ENCODE measurements around the gene STC2. TPM values are rescaled to one million over a fixed set of nuclear protein-coding genes. Genes with fewer than 3 reads are reported as not detected.

The STC2 gene
- total RNA-seq, 1 donor from 2014 or later = 49.4 TPM

DNA sequence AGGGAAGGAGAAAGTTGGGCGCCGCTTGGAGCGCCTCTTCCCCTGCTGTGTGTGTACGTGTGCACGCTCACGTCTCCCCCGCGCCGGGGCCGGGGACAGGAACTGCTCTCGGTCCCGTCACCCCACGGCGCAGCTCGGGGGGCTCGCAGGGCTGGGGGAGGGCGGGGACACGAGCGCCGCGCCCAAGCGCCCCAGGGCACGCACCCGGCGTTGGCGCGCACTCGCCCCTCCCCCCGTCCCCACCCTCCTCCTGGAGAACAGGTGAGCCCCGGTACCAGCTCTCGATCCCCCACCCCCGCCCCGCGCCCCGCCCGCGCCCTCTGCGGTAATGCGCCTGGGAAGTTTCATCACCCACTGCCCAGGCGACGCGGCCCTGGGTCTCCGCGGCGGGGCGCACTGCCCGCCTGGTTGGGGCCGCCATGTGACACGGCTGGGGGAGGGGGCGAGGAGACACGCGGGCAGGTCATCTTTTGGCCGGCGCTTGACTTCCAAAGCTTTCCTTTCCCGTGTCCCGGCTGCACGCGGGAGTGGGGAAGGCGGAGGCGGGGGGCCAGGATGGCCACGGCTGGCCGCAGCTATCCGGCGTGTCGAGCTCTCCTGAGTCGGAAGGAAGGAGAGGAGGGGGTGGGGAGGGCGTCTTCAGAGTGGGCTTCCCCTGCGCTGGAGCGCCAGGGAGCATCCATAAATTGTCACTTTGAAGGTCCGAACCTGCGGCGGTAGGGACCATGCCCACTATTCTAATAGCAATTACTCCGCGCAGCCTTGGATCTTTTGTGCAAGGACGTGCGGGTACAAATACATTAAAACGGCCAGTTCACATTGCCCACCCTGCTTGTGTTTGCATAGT is 1.5 kb upstream of the STC2 start:
- DNase-seq (ENCODE audit: extremely low read depth, low read depth, low spot score) = no peak

- DNase-seq (ENCODE audit: extremely low read depth, low read depth, low spot score) = no peak
These were observed 753 bp upstream of the STC2 start for GRCh38 chr5:173328844-173329490.

DNA sequence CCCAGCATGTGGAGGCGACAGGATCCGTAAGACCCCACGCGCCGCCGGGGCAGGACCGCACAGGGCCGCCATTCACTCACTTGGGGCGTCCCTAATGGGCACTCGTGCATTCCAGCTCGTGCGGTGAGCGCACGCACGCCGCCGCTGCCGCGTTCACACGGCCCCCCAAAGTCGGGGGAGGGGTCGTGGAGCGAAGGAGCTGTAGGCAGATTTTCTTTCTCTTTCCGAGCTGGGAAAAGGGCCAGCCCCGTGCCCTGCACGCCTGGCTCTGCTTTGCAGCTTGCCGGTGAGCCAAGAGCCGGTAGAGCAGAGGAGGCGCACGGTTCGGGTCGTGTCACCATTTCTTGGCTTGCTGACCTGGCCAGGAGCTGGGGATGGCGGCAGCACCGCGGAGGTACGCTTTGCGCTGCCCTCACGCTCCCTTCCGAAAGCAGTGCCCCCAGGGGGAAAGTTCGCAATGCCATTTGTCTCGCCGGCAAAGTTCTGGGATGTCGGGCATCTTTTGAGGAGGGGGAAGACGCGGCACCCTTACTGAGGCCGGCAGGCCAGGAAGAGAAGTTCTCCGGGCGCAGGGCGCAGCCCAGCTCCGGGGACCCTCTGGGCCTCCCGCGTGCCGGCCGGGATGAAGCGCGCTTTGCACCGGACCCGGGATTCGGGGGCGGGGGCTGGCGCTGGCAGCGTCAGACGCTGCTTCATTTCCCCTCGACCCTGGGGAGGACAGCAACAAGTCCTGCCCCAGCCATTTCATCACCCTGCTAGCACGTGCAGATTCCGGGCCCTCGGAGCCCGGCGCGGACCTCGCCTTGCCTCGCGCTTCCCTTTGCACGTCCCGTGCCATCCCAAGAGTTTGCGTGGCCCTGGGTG is 898 bp downstream of the STC2 start:
- DNase-seq (ENCODE audit: extremely low read depth, low read depth, low spot score) = no peak

- no peak for DNase-seq (ENCODE audit: extremely low read depth, low read depth, low spot score)
These were observed 1.7 kb downstream of the STC2 start for GRCh38 chr5:173326501-173326960.

DNA sequence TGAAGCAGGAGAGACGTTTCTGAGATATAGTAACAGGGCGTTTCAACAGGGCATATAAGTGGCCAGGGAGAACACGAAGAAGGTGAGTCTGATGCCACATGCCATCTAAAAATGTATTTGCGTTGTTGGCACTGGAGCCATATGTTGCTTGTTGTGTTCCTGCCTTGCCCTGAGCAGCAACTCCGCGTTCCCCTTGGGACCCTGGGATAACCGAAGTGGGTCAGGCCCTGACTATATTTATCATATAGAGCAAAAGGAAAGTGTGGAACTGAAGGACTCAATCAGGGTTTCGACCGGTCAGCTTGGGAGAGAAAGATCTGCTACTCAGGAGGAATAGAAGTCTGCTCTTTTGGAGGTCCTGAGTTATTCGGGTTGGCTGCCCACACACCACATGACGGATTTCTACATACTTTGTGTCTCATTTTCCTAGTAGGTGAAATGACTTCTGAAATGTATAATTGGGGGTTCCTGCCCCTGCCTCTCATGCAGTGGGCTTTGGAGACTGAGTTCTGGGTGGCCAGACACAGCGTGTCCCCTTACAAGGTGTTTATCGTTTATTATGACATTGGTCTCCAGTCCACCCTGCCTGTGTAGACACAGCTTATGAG is 3.0 kb downstream of the STC2 start:
- DNase-seq (ENCODE audit: extremely low read depth, low read depth, low spot score) = no peak

- no peak for DNase-seq (ENCODE audit: extremely low read depth, low read depth, low spot score)
These were observed 3.9 kb downstream of the STC2 start for GRCh38 chr5:173324115-173325001.

- DNase-seq (ENCODE audit: extremely low read depth, low read depth, low spot score) = no peak
These were observed 4.5 kb downstream of the STC2 start for GRCh38 chr5:173323799-173324114.

- no peak for DNase-seq (ENCODE audit: extremely low read depth, low read depth, low spot score)
These were observed 5.0 kb downstream of the STC2 start for GRCh38 chr5:173323106-173323798.

DNA sequence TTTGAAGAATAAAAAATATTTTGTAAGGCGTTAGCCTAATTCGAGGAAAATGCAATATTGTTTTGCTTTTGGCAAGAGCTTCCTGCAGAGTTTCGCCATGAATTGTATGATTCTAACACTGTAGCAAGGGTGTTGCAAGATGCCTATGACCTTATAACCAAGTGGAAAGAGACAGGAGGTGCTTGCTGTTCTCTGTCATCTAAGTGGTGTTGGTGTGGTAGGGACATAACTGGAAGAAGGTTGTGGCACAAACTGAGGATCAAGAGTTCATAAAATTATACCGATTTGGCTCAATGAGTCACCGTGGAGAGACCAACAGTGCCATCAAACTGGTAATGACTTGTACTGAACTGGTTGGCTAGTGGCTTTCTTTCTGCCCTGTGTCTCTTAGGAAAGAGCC is 6.3 kb downstream of the STC2 start:
- no peak for DNase-seq (ENCODE audit: extremely low read depth, low read depth, low spot score)

DNA sequence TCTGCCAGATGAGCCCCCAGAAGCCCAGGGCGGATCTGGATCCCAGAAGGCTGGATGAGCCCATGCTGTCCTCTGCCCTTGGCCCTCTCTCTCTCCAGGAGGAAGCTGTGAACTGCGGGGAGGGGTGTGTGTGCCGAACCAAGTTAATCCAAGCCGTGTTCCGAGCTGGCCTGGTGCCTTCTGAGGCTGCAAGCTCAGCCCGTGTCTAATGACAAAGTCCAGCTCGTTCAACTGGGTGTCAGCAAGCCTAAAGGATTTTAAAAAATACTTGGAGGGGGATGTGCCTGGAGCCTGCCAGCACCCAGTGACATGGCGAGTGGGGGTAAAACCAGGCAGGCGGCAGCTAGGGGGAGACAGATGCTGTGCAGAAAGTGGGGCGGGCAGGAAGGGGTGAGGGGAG is 8.0 kb downstream of the STC2 start:
- no peak for DNase-seq (ENCODE audit: extremely low read depth, low read depth, low spot score)

DNA sequence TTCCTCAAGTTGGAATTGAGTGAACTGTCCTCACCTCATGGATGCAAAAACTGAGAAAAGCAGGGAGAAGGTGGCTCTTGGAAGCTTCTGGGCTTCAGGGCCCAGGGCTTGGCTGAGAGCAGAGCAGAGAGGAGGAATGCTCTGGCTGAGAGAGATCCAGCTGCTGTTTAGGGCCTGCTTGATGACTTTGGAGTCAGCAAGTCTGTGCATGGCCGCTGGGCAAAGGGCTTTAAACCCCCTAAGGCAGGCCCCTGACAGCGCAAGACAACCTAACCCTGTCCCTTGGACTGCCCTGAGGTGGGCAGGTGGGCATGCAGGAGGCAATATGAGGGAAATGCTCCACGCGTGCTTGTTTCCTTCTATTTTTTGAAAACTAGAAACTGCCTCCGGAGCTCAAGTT is 8.6 kb downstream of the STC2 start:
- no peak for DNase-seq (ENCODE audit: extremely low read depth, low read depth, low spot score)

- DNase-seq (ENCODE audit: extremely low read depth, low read depth, low spot score) = no peak
These were observed 9.2 kb downstream of the STC2 start for GRCh38 chr5:173318881-173319620.

DNA sequence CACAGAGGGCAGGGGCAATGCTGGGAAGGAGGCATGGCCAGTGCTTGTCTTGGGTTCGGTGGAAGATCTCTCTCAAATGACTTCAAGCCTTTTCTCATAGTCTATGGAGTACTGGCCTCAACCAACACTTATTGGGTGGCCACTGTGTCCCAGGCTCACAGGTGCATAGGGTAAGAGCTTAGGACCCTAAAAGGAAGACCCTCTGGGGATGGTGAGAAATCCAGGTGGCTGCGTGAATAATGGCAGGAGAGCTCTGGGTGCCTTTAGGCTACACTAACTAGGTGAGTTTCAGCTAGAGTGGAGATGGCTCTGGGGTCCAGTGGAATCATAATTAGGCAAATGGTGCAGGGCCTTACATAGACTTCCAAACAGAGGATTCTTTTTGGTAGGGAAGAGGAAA is 9.9 kb downstream of the STC2 start:
- no peak for DNase-seq (ENCODE audit: extremely low read depth, low read depth, low spot score)

DNA sequence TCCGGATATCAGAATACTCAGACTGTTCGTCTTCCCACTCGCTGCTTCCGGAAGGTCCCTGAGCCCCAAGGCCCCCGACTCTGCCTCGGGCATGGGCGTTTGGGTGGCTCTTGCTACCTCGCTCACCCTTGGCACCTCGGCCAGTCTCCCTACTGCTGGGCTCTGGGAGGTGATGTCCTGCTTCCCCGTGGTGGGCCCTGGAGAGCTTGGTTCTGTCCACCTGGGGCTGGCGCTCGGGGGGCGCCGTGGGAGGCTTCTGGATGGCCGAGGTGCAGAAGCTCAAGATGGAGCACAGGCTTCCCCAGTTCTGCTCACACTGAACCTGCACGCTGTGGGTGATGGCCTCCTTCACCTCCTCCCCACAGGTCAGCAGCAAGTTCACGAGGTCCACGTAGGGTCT is 10.4 kb downstream of the STC2 start:
- DNase-seq (ENCODE audit: extremely low read depth, low read depth, low spot score) = no peak

DNA sequence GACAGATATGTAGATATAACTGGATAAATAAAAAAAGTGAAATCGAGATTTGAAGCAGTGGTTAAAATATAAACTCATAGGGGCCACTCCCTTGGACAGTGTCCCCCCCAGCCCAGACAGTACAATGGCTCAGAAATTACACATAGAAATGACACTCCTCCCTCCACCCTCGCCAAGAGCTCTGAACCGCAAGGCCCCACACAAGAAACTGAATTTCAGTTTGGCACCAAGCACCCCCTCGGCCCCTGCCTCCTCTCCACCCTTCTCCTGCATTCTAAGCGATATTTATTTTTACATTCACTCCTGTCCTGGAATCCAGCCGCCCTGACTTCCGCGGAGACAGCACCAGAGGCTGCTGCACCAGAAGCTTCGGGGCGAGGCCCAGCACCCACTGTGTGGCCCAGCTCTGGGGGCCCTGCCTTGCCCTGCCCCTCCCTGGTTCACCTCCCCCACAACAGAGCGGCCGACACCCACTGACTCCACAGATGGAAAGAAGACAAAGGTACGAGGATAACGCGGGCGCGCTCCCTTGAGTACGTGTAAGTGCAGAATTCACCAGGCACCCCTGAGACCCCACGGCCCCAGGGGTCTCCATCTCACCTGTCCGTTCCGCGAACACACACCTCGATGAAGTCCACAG is 11.0 kb downstream of the STC2 start:
- no peak for DNase-seq (ENCODE audit: extremely low read depth, low read depth, low spot score)

GRCh38 chr5:173316339-173317020 is 11.7 kb downstream of the STC2 start:
- no peak for DNase-seq (ENCODE audit: extremely low read depth, low read depth, low spot score)

DNA sequence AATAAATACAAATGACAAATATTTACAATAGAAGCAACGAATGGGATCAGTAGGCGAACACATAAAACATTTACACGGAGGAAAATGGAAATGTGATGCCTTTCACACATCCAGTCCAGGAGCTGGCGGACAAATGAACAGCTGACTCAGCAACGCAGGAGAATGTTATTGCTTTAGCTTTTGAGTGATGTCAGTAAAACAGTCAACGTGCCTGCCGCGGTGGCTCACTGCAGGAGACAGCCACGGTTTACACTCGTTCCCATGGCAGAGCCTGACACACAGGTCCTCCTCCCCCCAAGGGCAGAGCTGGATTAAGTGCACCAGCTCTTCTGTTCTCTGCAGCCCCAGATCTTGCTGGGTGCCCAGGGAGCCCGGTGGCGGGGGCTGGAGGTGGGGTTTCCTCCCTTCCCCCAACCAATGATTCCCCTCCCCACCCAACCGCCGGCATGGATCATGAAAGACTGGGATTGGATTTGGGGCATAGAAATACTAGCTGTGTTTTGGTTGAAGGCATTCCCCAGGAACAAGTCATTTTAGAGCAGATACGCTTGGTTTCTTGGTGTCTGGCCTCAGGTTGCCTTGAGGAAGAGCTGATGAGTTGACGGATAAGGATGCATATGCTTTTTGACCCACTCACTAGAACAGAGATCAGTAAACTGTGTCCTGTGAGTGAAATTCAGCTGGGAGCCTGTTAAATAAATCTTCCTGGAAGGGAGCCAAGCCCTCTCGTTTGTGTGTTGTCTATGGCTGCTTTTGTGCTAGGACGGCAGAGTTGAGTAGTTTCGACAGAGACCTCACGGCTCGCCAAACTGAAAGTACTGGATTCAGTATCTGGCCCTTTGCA is 12.5 kb downstream of the STC2 start:
- no peak for DNase-seq (ENCODE audit: extremely low read depth, low read depth, low spot score)

Data from glomerular endothelial cell (primary cell).